ENCODE results near the gene FGF1.

DNA sequence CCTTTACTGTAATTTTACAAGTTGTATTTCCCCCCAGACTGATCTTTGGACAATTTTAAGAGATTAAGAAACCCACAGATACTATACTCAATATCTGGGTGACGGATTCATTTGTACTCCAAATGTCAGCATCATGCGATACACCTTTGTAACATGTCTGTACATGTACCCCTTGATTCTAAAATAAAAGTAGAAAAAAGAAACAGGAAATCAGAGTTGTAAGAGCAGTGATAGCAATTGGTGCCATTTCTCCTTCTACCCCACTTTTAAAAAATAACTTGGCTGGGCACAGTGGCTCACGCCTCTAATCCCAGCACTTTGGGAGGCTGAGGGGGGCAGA, 116.9 kb downstream of the FGF1 start:
- TF ChIP-seq, protein P1, sequence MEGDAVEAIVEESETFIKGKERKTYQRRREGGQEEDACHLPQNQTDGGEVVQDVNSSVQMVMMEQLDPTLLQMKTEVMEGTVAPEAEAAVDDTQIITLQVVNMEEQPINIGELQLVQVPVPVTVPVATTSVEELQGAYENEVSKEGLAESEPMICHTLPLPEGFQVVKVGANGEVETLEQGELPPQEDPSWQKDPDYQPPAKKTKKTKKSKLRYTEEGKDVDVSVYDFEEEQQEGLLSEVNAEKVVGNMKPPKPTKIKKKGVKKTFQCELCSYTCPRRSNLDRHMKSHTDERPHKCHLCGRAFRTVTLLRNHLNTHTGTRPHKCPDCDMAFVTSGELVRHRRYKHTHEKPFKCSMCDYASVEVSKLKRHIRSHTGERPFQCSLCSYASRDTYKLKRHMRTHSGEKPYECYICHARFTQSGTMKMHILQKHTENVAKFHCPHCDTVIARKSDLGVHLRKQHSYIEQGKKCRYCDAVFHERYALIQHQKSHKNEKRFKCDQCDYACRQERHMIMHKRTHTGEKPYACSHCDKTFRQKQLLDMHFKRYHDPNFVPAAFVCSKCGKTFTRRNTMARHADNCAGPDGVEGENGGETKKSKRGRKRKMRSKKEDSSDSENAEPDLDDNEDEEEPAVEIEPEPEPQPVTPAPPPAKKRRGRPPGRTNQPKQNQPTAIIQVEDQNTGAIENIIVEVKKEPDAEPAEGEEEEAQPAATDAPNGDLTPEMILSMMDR (IDR thresholded peaks at IDR 0.05), result no peak
- TF ChIP-seq, protein P2, sequence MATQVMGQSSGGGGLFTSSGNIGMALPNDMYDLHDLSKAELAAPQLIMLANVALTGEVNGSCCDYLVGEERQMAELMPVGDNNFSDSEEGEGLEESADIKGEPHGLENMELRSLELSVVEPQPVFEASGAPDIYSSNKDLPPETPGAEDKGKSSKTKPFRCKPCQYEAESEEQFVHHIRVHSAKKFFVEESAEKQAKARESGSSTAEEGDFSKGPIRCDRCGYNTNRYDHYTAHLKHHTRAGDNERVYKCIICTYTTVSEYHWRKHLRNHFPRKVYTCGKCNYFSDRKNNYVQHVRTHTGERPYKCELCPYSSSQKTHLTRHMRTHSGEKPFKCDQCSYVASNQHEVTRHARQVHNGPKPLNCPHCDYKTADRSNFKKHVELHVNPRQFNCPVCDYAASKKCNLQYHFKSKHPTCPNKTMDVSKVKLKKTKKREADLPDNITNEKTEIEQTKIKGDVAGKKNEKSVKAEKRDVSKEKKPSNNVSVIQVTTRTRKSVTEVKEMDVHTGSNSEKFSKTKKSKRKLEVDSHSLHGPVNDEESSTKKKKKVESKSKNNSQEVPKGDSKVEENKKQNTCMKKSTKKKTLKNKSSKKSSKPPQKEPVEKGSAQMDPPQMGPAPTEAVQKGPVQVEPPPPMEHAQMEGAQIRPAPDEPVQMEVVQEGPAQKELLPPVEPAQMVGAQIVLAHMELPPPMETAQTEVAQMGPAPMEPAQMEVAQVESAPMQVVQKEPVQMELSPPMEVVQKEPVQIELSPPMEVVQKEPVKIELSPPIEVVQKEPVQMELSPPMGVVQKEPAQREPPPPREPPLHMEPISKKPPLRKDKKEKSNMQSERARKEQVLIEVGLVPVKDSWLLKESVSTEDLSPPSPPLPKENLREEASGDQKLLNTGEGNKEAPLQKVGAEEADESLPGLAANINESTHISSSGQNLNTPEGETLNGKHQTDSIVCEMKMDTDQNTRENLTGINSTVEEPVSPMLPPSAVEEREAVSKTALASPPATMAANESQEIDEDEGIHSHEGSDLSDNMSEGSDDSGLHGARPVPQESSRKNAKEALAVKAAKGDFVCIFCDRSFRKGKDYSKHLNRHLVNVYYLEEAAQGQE (IDR thresholded peaks at IDR 0.05; ENCODE audit: insufficient read depth in 1 of 2, low read depth in 2 of 2, low read length in 1 of 2), result no peak
- TF ChIP-seq POLR2AphosphoS5 (IDR thresholded peaks at IDR 0.05; ENCODE audit: low read depth, low read length) (no peak), TCF7L2 (IDR thresholded peaks at IDR 0.05; ENCODE audit: low read depth, low read length) (no peak), SIN3A (IDR thresholded peaks at IDR 0.05; ENCODE audit: borderline replicate concordance, insufficient read depth, low read depth, low read length) (no peak)

All from Panc1 (cell line).